Astrocyte of the cerebellum (primary cell): ENCODE results near the gene RANBP1.

Experiments used
- DNase-seq: peaks from one replicate; pipeline ENCODE4 v3.0.0-alpha.2; 2011; ENCODE audit warnings: low read depth
- H3K4me3 ChIP-seq: 2 replicates; pipeline ENCODE4 v1.5.1; 2011; ENCODE audit warnings: mild to moderate bottlenecking, low read depth, low read length, moderate library complexity
- CTCF ChIP-seq: IDR thresholded peaks from 2 replicates; pipeline ENCODE4 v1.5.1; 2012; ENCODE audit warnings: low read length, low read depth, moderate library complexity, mild to moderate bottlenecking; ENCODE audit errors: missing control alignments
- in situ Hi-C: cut with HindIII; loops from 2 replicates; pipeline ENCODE4 v1.10.0; 2017; ENCODE audit warnings: low sequenced_read_pairs

The RANBP1 gene

GRCh38 chr22:20125201-20126174 is 9.6 kb downstream of the RANBP1 start:
- no peak for TF ChIP-seq CTCF
- DNase-seq, result no peak
- in situ Hi-C loops, result no loop called here
- H3K4me3 ChIP-seq, result no peak overlapping the region

GRCh38 chr22:20126284-20127029 is 10.6 kb downstream of the RANBP1 start:
- DNase-seq, result no peak
- in situ Hi-C loops, result no loop called here
- TF ChIP-seq CTCF, result no peak
- no peak overlapping the region for H3K4me3 ChIP-seq

- in situ Hi-C loops, result no loop called here
- H3K4me3 ChIP-seq, result no peak overlapping the region
- TF ChIP-seq CTCF, result no peak
Observed at GRCh38 chr22:20127318-20127868, 11.5 kb downstream of the RANBP1 start.

GRCh38 chr22:20127869-20128618 is 12.1 kb downstream of the RANBP1 start:
- no peak for TF ChIP-seq CTCF
- no peak overlapping the region for H3K4me3 ChIP-seq
- no peak for DNase-seq
- in situ Hi-C loops, result no loop called here

More at GRCh38 chr22:20127318-20127868, 11.5 kb downstream of the RANBP1 start:
- DNase-seq, result no peak

GRCh38 chr22:20128619-20128901 is 12.7 kb downstream of the RANBP1 start:
- no peak overlapping the region for H3K4me3 ChIP-seq
- no peak for DNase-seq
- in situ Hi-C loops, result no loop called here
- TF ChIP-seq CTCF, result no peak
